HL-60 (cell line): Measurements from ENCODE around the gene ERC2.

Experiments
- POLR2AphosphoS5 ChIP-seq: IDR thresholded peaks from 2 replicates; pipeline ENCODE4 v1.6.1; 2012; ENCODE audit warnings: low read depth
- TF ChIP-seq, protein P1 (sequence below): IDR thresholded peaks from one replicate; pipeline ENCODE4 v1.5.1; 2011; ENCODE audit warnings: low read length, control low read depth, inconsistent platforms; ENCODE audit not compliant: insufficient read depth

- TF ChIP-seq, protein P1, sequence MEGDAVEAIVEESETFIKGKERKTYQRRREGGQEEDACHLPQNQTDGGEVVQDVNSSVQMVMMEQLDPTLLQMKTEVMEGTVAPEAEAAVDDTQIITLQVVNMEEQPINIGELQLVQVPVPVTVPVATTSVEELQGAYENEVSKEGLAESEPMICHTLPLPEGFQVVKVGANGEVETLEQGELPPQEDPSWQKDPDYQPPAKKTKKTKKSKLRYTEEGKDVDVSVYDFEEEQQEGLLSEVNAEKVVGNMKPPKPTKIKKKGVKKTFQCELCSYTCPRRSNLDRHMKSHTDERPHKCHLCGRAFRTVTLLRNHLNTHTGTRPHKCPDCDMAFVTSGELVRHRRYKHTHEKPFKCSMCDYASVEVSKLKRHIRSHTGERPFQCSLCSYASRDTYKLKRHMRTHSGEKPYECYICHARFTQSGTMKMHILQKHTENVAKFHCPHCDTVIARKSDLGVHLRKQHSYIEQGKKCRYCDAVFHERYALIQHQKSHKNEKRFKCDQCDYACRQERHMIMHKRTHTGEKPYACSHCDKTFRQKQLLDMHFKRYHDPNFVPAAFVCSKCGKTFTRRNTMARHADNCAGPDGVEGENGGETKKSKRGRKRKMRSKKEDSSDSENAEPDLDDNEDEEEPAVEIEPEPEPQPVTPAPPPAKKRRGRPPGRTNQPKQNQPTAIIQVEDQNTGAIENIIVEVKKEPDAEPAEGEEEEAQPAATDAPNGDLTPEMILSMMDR, result no peak
- no peak for TF ChIP-seq POLR2AphosphoS5
These were observed 366.7 kb downstream of the ERC2 start for GRCh38 chr3:56101576-56101975.
